NT2/D1 (cell line): Measurements from ENCODE around the gene ADARB2.

Experiments
- SUZ12 ChIP-seq: IDR thresholded peaks from 2 replicates; pipeline ENCODE4 v1.6.1; 2011; ENCODE audit not compliant: insufficient read length, insufficient read depth; ENCODE audit errors: extremely low read depth
- YY1 ChIP-seq: IDR thresholded peaks from 2 replicates; pipeline ENCODE4 v1.6.1; 2011; ENCODE audit not compliant: insufficient read length, insufficient read depth
- ZNF274 ChIP-seq: IDR thresholded peaks from 2 replicates; pipeline ENCODE4 v1.6.1; 2011; ENCODE audit warnings: mild to moderate bottlenecking, low read depth, low read length

DNA sequence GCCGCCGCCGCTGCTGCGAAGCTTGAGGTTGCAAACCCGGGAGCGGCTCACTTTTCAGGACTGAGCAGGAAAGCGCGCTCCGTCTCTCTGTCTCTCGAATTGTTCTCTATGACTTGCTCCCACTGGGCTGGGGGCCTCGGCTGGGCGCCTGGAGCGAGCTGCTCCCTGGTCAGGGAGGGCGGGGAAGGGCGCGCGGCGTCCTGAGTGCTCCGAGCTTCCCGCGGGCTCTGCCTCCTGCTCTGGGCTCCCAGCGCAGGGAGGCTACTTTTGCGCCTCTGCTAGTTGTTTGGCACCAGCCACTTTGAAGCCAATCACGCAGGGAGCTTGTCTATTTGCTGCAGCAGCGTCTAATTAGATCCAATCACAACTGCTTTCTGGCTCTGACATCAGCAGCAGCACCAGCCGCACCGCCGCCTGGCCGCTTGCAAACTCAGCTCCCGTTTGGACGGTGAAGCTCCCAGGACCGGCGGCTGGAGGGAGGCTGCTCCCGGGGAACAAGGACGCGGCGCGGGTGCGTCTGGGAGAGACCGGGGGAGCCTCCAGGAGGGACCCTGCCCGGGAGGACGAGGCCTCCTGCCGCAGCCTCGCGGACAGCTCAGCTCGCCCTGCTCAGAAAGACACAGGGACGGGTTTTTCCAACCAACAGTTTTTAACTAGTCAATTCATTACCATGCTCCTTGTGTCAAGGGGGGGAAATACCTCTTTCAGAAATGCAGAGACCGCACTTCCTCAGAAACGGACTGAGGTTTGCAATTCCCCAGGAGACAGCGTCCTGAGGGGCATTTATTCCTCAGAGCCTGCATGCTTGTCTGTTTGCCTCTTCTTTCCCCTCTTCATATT is at the start of gene ADARB2:
- TF ChIP-seq ZNF274 = no peak
- TF ChIP-seq SUZ12 = no peak
- no peak for TF ChIP-seq YY1
